DOHH2 (cell line): ENCODE data around the gene EDEM1.
"Not testable (repeated sequence)": the region's sequence is repeated elsewhere in the genome, so short reads cannot be mapped to it uniquely, and the experiment has no call there.

Experiments
- H3F3A ChIP-seq: fragments of 200-600 bp; sonication (generic), shearing (Covaris generic); 2 replicates; pipeline ENCODE4 v1.6.0; 2016; ENCODE audit warnings: antibody characterized with exemption, mild to moderate bottlenecking; ENCODE audit not compliant: control insufficient read depth, insufficient read depth
- H3K27ac ChIP-seq: fragments of 200-600 bp; sonication (generic); 2 replicates; pipeline ENCODE4 v1.5.1; 2014; ENCODE audit warnings: low read depth, mild to moderate bottlenecking, low read length, moderate library complexity
- H3K27me3 ChIP-seq: fragments of 200-600 bp; sonication (generic); 2 replicates; pipeline ENCODE4 v1.6.1; 2014; ENCODE audit warnings: mild to moderate bottlenecking, low read length, mixed read lengths; ENCODE audit not compliant: control insufficient read depth
- H3K36me3 ChIP-seq: fragments of 200-600 bp; sonication (generic); 2 replicates; pipeline ENCODE4 v1.6.1; 2014; ENCODE audit warnings: mild to moderate bottlenecking, low read length, moderate library complexity, mixed read lengths; ENCODE audit not compliant: control insufficient read depth
- H3K4me1 ChIP-seq: fragments of 200-600 bp; sonication (generic); 2 replicates; pipeline ENCODE4 v1.6.1; 2014; ENCODE audit warnings: mild to moderate bottlenecking, low read length, mixed read lengths; ENCODE audit not compliant: control insufficient read depth
- H3K4me2 ChIP-seq: fragments of 200-600 bp; sonication (generic); 2 replicates; pipeline ENCODE4 v1.6.0; 2014; ENCODE audit warnings: mild to moderate bottlenecking, low read length, moderate library complexity
- H3K4me3 ChIP-seq: fragments of 200-600 bp; sonication (generic); 2 replicates; pipeline ENCODE4 v1.5.1; 2014; ENCODE audit warnings: mild to moderate bottlenecking, low read length, mixed read lengths
- H3K79me2 ChIP-seq: fragments of 200-600 bp; sonication (generic); 2 replicates; pipeline ENCODE4 v1.6.1; 2014; ENCODE audit warnings: mild to moderate bottlenecking, low read length, mixed read lengths; ENCODE audit not compliant: control insufficient read depth
- H3K9me2 ChIP-seq: fragments of 200-600 bp; sonication (generic); replicated peaks from 2 replicates; pipeline ENCODE4 v1.6.1; 2014; ENCODE audit warnings: mild to moderate bottlenecking, low read length, mixed read lengths; ENCODE audit not compliant: control insufficient read depth
- H3K9me3 ChIP-seq: fragments of 200-600 bp; sonication (generic); 2 replicates; pipeline ENCODE4 v1.6.1; 2014; ENCODE audit warnings: antibody characterized with exemption, low read length, mixed read lengths; ENCODE audit not compliant: control insufficient read depth, insufficient read depth
- H4K20me1 ChIP-seq: fragments of 200-600 bp; sonication (generic); 2 replicates; pipeline ENCODE4 v1.6.0; 2014; ENCODE audit warnings: low read depth, mild to moderate bottlenecking, antibody characterized with exemption, low read length, moderate library complexity; ENCODE audit not compliant: control insufficient read depth, insufficient read depth
- CTCF ChIP-seq: fragments of 200-600 bp; sonication (generic); IDR thresholded peaks from one replicate; pipeline ENCODE4 v1.5.1; 2014; ENCODE audit warnings: antibody characterized with exemption, mild to moderate bottlenecking, low read depth, low read length; ENCODE audit not compliant: poor library complexity, severe bottlenecking
- EZH2phosphoT487 ChIP-seq: fragments of 200-600 bp; sonication (generic); IDR thresholded peaks from 2 replicates; pipeline ENCODE4 v1.6.1; 2017; ENCODE audit warnings: borderline replicate concordance, mild to moderate bottlenecking, antibody characterized with exemption, low read length, moderate library complexity, mixed read lengths

The EDEM1 gene

DNA sequence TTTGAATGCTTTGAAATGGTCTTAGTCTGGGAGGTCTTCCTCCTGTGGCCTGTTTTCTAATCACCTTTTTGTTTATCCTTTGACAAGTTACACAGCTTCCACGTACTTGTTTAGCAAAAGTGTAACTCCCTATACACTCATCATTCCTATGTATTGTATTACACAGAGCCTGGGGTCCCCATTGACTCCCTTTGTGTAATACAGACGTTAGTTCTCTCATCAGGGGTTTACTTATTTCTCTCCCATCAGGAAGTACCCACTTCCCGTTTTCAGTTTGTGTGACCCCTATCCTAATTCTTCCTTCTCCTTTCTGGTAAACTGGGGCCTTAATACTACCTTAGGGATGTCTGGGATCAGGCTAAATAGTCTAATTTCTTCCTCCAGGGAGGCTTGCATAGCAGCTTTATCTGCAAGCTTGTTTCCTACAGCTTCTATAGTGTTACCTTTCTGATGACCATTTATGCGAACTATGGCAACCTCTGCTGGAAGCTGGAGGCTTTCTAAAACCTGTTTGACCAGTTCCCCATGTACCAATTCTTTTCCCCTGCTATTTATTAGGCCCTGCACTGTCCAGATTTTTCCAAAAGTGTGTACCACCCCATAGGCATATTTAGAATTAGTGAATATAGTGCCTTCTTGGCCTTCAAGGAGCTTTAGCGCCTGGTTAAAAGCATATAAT, 43.1 kb upstream of the EDEM1 start:
- Histone ChIP-seq H3K4me2 (no peak overlapping the region), H3K9me2 (no peaks in the 10 kb centered on the region), H3K4me1 (peaks cover 33% of the 10 kb centered on the region), H3K9me3 (peaks cover 11% of the 10 kb centered on the region; the same call in 1 of the 2 replicates), H3K27ac (no peak overlapping the region), H3K27me3 (no peaks in the 10 kb centered on the region), H3K36me3 (peaks cover 51% of the 10 kb centered on the region), H4K20me1 (no peaks in the 10 kb centered on the region), H3K4me3 (no peak overlapping the region), H3F3A (no peaks in the 10 kb centered on the region), H3K79me2 (peaks cover 100% of the 10 kb centered on the region)
- TF ChIP-seq EZH2phosphoT487 (no peak), CTCF (no peak)

DNA sequence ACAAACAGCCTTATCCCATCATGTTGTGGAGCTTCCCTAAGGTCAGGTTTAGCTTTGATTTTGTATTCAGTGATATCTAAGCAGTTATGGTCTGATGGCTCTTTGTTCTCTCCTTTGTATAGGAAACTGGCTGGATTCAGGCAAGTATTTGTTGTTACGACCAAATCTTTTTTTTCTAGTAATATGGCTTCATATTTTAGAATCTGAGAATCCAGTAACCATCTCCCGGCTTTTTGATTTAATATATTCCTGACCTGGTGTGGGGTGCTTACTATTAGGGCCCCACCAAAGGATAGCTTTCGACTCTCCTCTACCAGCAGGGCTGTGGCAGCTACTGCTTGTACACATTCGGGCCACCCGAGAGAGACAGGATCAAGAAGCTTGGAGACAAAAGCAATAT, 42.4 kb upstream of the EDEM1 start:
- Histone ChIP-seq H3K27me3 (no peaks in the 10 kb centered on the region), H4K20me1 (no peaks in the 10 kb centered on the region), H3K36me3 (peaks cover 44% of the 10 kb centered on the region), H3K79me2 (peaks cover 100% of the 10 kb centered on the region), H3K4me3 (no peak overlapping the region), H3K4me1 (peaks cover 31% of the 10 kb centered on the region), H3K4me2 (no peak overlapping the region), H3K9me2 (no peaks in the 10 kb centered on the region), H3K9me3 (peaks cover 11% of the 10 kb centered on the region; the same call in 1 of the 2 replicates), H3K27ac (no peak overlapping the region), H3F3A (no peaks in the 10 kb centered on the region)
- TF ChIP-seq EZH2phosphoT487 (no peak), CTCF (no peak)

DNA sequence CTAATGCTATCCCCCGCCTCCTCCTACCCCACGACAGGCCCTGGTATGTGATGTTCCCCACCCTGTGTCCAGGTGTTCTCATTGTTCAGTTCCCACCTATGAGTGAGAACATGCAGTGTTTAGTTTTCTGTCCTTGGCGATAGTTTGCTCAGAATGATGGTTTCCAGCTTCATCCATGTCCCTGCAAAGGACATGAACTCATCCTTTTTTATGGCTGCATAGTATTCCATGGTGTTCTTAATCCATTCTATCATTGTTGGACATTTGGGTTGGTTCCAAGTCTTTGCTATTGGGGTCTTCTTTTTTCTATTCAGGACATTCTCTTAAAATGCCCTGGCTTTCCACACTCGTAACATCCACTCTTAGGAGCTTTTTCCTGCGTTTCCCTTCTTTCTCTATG, 40.4 kb upstream of the EDEM1 start:
- H3F3A ChIP-seq, H3K4me3 ChIP-seq, H3K9me2 ChIP-seq, H4K20me1 ChIP-seq, H3K27ac ChIP-seq, H3K27me3 ChIP-seq, H3K4me2 ChIP-seq: not testable (repeated sequence)
- H3K36me3 ChIP-seq = peaks cover 32% of the 10 kb centered on the region
- H3K4me1 ChIP-seq = peaks cover 45% of the 10 kb centered on the region
- H3K9me3 ChIP-seq = peaks cover 11% of the 10 kb centered on the region; the same call in 1 of the 2 replicates
- H3K79me2 ChIP-seq = peaks cover 99% of the 10 kb centered on the region

GRCh38 chr3:5149306-5149880, 38.1 kb upstream of the EDEM1 start:
- no peak overlapping the region for H3K4me3 ChIP-seq
- H3K4me1 ChIP-seq = peaks cover 44% of the 10 kb centered on the region
- no peaks in the 10 kb centered on the region for H3K9me2 ChIP-seq
- no peaks in the 10 kb centered on the region for H3K27me3 ChIP-seq
- no peak overlapping the region for H3K4me2 ChIP-seq
- TF ChIP-seq CTCF (no peak), EZH2phosphoT487 (no peak)
- H3K36me3 ChIP-seq = peaks cover 27% of the 10 kb centered on the region
- H3F3A ChIP-seq = no peaks in the 10 kb centered on the region
- H3K9me3 ChIP-seq = peaks cover 11% of the 10 kb centered on the region; the same call in 1 of the 2 replicates
- H3K27ac ChIP-seq = no peak overlapping the region
- peaks cover 99% of the 10 kb centered on the region for H3K79me2 ChIP-seq
- H4K20me1 ChIP-seq = no peaks in the 10 kb centered on the region; the same call in 1 of the 2 replicates
